Jurkat, Clone E6-1 (cell line): ENCODE measurements around the gene GMFB.
"Not testable (repeated sequence)": the region's sequence is repeated elsewhere in the genome, so short reads cannot be mapped to it uniquely, and the experiment has no call there.

ENCODE experiments used
- DNase-seq: peaks from one replicate; pipeline ENCODE4 v3.0.0-alpha.2; 2011; ENCODE audit warnings: low read depth, low spot score
- H3K4me3 ChIP-seq: 2 replicates; pipeline ENCODE4 v1.5.1; 2011; ENCODE audit warnings: mild to moderate bottlenecking, low read length, control low read depth, moderate library complexity

GMFB gene

DNA sequence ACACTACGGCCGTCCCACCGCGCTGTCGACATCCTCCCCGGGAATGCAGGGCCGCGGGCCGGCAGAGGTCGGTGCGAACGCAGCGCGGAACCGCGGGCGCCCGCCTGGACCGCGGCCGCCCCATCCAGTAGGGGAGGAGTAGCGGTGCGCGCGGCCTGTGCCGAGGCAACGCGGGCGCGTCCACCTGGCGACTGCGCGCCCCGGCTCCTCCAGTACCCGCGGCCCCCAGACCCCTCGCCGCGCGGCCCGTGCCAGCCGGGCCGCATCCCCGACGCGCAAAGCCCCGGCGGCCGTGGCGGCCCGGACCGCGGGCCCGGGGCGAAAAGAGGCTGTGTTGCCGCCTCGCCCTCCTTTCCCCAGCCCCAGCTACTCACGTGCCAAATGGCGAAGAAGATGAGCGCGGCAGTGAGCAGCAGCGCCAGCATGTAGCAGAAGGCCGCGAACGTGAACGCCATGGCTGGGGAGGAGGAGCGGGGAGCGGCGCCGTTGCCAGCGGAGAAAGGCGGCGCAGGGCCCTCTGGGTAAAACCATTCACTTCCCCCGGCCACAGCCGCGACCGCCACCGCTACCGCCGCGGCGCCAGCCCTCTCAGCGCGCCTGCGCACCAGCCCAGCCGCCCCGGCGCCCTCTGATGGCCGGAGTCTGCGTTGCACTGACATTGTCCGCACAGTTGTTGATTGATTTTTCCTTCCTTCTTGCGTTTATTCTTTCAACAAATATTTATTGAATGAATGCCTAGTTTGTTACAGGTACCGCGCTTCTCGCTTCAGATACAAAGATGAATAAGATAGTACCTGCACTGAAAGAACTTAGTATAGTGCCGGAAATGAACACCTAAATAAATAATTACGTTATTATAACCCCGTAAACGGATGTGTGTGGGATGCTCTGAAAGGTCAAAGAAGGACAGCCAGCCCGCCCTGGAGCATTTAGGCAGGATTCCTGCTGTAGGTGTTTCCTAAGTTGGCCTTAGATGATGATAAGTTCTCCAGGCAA is 47.6 kb downstream of the GMFB start, which contains the start of gene CNIH1:
TSS of gene CNIH1 (minus strand) at position 502 of the 996 bp plus-strand sequence. CDS start at position 455, 47 bp downstream.
- H3K4me3 ChIP-seq: peak within 1 kb of the TSS; percentile 82
- DNase-seq: peak; percentile 82

DNA sequence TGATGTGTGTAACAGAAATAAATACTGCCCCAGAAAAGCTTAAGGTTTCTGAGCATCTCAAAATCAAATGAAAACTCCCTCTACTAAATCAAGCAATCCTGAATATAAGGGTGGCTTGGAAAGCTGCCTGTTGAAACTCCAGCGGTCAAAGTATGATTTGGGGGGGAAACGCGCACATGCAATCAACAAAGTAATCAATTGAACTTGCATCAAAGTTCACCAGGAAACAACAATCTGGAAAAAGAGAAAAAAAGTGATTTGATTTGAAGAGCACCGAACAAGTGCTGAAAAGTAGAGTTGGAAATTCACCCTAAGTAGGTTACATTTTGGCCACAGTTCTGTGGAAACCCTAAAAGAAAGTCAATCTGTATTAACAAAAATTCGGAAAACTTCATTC is 48.3 kb downstream of the GMFB start:
- H3K4me3 ChIP-seq: peak overlapping the region; percentile 82
- DNase-seq: no peak

DNA sequence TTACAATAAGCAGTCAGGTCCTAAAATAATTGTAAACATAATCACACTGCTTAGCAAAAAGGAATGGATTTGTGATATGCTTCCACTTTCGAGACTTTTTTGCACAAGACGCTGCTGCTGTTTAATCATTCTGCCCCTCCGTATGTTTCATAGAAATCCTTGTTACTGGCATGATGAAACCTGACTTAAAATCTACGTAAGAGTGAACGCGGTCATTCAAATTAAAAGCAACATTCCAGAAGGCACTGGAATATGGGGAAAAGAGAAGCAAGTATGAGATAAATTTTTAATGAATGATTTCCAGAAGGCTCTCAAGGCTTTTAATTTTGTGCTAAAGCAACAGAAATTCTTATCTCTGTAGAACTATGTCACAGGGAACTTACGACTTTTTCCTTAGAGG is 48.7 kb downstream of the GMFB start:
- DNase-seq: no peak
- H3K4me3 ChIP-seq: peak overlapping the region; percentile 82

DNA sequence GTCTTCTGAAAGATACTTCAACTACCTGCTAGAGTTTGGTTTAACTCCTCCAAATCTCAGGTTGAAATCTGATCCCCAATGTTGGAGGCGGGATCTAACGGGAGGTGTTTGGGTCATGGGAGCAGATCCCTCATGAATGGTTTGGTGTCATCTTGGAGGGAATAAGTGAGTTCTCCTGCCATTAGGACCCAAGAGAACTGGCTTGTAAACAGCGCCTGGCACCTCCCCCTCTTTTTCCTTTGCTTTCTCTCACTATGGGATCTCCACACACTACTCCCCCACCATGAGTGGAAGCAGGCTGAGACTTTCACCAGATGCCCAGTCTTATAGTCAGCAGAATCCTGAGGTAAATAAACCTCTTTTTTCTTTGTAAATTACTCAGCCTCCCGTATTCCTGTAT is 50.1 kb downstream of the GMFB start:
- no peak for DNase-seq
- no peak overlapping the region for H3K4me3 ChIP-seq

DNA sequence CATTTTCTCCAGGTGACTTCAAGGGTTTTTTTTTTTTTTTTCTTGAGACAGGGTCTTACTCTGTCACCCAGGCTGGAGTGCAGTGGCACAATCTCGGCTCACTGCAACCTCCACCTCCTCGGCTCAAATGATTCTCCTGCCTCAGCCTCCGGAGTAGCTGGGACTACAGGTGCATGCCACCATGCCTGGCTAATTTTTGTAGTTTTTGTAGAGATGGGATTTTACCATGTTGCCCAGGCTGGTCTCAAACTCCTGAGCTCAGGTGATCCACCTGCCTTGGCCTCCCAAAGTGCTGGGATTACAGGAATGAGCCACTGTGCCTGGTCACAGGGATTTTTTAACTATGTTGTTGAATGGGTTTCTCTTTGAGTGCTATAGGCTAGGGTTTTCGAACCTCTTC is 50.8 kb downstream of the GMFB start:
- not testable (repeated sequence) for H3K4me3 ChIP-seq, DNase-seq

DNA sequence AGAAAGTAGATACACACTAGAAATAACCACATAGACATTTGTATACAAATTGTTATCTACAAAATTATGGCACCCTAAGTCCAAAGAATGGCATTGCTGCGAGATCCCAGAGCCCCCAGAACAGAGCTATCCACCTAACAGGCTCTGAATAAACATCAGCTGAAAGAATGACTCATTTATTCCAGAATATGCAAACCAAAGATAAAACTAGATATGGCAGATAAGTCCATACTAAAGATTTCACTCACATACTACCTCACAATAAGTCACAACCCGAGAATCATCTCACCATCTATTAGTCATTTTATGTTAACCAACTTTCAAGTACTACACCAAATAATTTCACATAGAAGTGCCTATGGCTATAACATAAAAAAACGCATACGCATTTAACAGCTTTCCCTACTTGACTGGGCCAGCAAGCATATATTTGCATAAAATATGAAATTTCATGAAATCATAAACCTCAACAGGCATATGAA is 53.2 kb downstream of the GMFB start:
- no peak overlapping the region for H3K4me3 ChIP-seq
- no peak for DNase-seq

DNA sequence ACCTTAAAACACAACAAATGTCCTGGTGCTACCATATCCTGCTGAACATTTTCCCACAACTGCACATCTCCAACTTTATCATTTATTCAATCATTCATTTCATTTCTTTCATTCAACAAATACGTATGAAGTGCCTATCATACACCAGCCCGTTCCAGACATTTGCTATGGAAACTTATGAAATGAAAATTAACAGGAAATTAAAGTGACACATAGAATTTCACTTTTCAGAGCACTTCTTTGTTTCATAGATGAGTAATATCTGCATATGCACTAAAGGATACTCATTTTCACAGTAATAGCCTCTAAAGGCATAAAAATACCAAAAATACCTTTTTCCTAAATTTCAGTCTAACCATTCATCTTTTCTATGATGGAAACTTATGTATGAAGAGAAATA is 60.3 kb downstream of the GMFB start:
- no peak overlapping the region for H3K4me3 ChIP-seq
- no peak for DNase-seq

DNA sequence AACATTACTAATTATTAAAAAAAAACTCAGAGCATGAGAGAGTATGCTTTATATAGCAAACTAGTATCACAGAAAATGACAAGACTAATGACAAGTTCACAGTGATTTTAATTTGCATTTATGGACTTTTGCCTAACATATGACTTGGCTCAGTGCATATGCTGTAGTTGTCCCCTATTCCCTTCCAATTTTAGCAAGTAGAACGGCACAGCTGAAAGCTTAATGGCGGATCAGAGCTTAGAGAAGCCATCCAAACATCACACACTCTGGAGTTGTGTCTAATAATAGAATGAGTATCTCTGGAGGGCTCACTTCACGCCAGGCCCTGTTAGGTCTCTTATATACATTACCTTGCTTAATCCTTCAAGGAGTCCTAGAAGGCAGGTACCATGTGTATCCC is 60.9 kb downstream of the GMFB start:
- no peak overlapping the region for H3K4me3 ChIP-seq
- no peak for DNase-seq

DNA sequence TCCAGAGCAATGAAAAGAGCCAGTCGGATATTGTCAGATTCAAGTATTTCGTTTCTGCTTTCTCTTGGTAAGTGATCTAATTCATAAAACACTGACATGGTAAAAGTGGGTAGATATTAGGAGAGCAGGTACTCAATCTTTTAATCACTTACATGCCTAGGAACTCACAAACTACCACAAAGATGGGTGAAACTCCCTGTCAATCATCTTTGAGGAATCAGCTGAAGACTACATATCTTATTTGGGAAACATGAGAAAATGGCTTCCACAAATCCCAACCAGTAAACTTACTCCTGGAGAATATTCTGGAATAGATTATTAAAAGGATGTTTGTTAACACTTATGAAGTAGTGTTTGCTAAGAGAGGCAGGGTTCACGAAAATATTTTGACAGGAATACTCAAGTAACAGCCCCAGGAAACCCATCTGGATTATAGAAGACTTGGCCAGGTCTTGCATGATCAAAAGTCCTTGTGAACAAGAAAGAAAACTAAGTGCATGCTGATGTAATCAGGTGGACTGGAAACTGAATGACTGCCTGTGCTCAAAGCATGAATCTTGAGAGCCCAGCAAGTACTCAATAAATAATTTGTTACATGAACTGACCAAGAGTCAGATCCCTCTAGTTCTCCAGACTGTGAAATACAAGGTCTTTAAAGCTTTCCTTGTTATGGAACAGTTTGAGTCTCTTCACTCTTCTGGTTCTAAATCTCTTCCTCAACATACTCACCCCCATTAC is 63.1 kb downstream of the GMFB start:
- DNase-seq: no peak
- no peak overlapping the region for H3K4me3 ChIP-seq

DNA sequence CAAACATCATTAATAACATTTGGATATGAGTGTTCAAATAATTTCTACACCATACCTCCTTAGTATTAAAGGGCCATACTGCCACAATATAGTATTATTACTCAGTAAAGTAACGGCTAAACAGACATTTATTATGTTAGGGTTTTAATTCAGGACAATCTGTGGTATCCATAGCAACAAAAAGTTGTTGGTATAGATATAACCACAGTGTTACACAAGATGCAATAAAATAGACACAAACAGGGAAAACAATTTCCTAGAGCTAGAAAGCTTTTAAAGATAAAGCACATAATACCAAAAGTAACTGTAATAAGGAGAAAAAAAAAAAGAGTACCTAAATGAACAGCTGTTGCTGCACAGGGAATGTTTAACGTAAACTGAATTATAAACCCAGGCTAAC is 63.7 kb downstream of the GMFB start:
- DNase-seq: no peak
- no peak overlapping the region for H3K4me3 ChIP-seq
